Measurements from ENCODE around the gene FAM241B.

FAM241B gene, protein sequence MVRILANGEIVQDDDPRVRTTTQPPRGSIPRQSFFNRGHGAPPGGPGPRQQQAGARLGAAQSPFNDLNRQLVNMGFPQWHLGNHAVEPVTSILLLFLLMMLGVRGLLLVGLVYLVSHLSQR

GRCh38 chr10:69629897-69630650 is at the start of gene FAM241B:
Gene FAM241B (plus strand): TSS chr10:69630247. CDS start chr10:69631744, 1,497 bp downstream.
- peak; percentile 18 for DNase-seq (ENCODE audit: low read depth)

DNA sequence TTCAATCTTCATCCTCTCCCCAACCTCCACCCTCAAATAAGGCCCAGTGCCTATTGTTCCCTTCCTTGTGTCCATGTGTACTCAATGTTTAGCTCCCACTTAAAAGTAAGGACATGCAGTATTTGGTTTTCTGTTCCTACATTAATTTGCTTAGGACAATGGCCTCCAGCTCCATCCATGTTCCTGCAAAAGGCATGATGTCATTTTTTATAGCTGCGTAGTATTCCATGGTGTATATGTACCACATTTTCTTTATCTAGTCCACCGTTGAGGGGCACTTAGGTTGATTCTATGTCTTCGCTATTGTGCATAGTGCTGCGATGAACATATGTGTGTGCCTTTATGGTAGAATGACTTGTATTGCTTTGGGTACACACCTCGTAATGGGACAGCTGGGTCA is 49.6 kb upstream of the FAM241B start:
- no peak for DNase-seq (ENCODE audit: low read depth)

GRCh38 chr10:69583106-69583505 is 46.9 kb upstream of the FAM241B start:
- no peak for DNase-seq (ENCODE audit: low read depth)

- no peak for DNase-seq (ENCODE audit: low read depth)
These were observed 45.4 kb upstream of the FAM241B start for GRCh38 chr10:69584624-69585023.

DNA sequence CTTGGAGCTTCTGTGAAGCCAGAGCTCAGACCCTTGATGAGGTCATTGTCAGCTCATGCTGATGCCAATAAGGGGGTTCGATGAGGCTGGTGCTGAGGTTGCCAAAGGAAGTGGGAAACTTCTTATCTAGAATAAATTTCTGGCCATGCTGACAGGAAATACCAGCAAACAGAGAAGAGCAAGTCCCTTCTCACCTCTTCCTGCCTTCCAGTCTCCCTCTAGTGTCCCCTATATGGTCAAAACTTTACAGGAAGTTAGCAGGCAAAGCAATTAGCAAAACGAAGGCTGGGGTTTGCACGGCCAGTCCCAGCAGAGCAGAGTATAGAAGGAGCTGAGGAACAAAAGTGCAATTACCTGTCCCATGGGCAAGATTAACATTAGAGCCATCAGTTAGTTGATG is 41.7 kb upstream of the FAM241B start:
- no peak for DNase-seq (ENCODE audit: low read depth)

GRCh38 chr10:69600761-69601330 is 29.2 kb upstream of the FAM241B start:
- DNase-seq (ENCODE audit: low read depth) = no peak

DNA sequence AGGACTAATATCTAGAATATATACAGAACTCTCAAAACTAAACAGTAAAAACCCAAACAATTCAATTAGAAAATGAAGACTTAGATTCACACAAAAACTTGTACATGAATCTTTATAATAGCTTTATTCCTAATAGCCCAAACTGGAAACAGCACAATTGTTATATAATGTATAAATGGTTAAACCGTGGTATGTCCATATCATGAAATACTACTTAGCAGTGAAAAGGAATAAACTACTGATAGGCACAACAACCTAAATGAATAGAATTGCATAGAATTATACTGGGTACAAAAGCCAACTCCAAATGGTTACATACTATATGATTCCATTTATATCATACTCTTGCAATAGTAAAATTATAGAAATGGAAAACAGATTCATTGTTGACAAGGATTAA is 21.0 kb upstream of the FAM241B start:
- no peak for DNase-seq (ENCODE audit: low read depth)

DNA sequence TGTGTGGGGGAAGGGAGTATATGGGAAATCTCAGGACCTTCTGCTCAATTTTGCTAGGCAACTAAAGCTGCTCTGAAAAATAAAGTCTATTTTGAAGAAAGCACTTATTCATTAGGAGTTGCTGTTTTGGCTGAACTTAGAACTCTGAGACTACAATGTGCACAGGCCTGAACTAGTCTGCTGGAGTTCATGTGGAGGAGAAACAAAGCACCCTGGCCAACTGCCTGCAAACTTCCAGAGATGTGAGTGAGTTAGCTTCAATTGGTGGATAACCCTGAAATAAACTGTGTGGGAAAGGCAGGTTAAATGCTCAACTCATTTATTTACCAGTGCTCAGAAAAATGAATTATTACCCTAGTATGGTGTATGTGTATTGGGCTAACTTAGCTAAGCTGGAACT is 17.3 kb upstream of the FAM241B start:
- no peak for DNase-seq (ENCODE audit: low read depth)

DNA sequence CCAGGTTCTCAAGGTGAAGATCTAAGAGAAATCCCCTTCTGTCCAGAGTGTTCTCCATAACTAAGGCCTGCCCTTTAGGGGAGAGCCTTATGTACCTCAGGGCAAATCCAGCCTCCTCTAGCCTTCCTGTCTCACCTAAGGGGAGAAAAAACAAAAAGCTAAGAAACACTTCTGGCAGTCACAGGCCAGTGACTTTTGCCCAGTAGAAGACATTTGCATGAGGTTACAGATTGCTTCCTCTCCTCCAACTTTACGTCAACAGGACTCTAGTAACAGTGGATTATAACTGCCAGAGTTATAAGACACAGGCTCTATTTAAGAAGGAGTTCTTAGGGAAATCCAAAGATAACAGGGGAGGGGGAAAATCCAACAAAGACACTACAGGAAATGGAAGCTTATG is 15.9 kb upstream of the FAM241B start:
- DNase-seq (ENCODE audit: low read depth) = no peak

DNA sequence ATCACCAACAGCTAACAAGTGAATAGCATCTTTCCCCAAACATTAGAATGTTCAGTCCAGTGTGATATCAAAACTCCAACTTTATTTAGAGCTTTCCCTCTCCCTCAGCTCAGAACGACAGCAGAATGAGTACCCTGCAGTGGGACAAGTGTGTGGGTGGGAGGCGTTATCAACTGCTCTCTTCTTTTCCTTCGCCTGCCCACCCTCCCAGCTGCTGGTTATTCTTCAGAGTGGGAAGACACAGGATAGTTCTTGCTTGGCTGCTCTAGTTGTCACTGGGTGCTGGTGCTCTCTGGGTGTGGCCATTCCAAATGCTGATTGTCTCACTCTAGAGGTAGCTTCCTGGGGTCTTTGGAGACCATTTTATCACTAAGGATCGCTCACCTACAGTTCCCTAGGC is 13.7 kb upstream of the FAM241B start:
- DNase-seq (ENCODE audit: low read depth) = no peak

DNA sequence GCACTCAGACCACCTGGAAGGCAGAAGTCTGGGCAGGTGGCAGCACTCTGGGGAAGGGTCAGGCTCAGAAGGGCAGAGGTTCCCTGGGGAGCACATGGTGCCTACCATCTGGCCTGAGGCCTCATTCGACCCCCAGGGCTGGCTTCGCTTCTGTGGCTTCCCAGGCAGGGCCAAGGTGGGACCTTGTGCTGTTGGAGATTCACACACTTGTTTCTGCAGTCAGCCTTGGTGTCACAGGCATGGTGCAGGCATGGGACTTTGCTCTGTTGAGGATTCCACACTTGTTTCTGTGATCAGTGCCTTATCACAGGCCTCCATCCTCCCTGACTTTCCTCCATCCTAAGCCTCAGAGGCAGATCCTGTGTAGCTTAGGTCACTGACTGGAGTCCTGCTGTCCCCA is 11.3 kb upstream of the FAM241B start:
- no peak for DNase-seq (ENCODE audit: low read depth)

DNA sequence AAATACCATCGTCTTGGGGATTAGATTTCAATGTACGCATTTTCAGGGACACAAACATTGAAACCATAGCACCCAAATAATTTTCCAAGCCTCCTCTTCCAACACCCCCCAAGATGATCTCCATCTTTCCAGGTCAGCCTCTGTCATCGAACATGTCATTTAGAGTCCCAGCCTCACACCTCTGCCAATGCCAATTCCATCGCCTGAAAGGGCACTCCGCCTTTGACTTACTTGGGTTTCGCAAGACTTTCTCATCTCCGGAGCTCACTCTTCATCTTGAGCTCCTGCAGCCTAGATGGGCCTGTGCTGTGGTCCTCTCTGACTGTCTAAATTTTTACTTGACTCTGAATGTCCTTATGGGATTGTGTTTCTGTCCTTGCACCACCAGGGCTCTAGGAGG is 10.4 kb upstream of the FAM241B start:
- no peak for DNase-seq (ENCODE audit: low read depth)

GRCh38 chr10:69620625-69621024 is 9.4 kb upstream of the FAM241B start:
- no peak for DNase-seq (ENCODE audit: low read depth)

DNA sequence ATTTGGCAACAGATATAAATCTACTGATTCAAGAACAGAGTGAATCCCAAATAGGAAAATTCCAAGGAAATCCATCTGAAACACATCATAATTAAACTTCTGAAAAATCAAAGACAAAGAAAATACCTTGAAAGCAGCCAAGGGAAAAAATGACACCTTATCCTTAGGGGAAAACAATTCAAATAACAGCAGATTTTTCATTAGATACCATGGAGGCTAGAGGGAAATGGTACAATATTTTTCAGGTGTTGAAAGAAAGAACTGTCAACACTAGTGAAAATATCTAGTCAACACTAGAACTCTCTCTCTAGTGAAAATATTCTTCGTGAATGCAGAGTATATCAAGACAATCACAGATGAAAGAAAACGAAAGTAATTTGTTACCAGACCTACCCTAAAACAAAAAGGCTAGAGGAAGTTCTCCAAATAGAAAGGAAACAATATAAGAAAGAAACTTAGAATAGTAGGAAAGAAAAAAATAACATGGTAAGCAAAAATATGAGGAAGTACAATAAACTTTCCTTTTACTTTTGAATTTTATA is 5.7 kb upstream of the FAM241B start:
- DNase-seq (ENCODE audit: low read depth) = no peak

DNA sequence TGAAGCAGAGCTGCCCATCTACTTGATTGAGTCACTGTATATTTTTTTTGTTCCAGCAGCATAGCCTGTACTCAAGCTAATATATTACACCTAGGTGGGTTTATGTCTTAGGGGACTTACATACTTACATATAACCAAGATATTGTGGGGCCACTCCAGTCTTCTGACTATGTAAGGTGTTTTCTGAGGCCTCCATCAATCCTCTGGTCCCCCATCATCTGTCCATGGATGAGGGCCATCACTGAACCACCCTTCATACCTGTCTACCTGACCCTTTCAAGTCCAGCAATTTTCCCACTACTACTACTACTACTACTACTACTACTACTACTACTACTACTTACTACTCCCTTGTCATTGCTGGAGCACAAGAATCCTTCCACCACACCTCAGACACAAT is 3.2 kb upstream of the FAM241B start:
- DNase-seq (ENCODE audit: low read depth) = no peak

GRCh38 chr10:69628891-69629290 is 1.2 kb upstream of the FAM241B start:
- DNase-seq (ENCODE audit: low read depth) = no peak

DNA sequence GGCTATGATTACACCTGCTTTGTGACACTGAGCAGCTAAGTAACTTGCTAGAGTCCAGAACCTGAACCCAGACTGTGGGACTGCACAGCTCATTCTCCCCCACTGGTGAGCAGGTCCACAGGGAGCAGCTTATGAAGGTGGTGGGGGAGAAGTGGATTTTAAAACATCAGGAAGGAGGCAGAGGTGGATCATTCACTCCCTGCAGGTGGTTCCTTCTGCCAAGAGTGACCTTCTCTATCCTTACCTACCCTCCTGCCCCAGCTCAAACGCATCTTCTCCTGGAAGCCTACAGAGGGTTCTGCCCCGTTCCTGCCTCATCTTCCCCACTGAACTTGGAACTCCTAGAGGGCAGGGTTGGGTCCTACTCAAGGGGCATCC is 539 bp upstream of the FAM241B start:
- no peak for DNase-seq (ENCODE audit: low read depth)

DNA sequence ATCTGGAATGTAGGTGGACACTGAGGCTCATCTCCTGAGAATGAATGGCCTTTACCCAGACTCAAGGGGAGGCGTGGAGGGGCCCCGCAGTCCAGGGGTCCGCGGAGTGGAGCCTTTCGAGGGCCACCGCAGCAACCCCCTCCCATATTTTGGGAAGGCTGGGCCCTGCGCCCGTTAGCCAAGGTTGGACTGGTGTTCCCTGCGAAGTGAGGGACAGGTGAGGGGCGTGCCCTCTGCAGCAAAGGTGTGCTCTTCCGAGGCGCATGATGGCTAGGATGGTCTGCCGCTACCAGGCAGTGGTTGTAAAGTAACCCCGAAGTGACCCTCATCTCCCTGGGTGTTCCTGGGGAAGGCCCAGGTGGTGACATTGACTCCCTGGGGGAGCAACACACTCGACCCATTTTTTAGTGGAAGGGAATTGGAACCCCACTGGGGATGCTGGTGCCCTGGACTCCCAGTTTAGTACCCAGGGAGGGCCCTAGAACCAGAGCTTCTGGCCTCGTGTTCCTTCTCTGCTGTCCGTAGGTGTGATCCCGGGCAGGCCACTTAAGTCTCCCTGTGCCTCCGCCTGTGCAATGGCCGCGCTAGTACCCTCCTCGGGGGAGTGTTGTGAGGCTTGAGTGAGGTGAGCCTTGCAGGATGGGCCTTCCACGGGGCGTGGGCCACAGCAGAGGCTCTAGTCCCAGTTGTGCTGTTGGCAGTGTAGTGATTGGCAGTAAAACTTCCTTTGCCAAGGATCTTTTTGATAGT is 779 bp downstream of the FAM241B start:
- DNase-seq (ENCODE audit: low read depth) = no peak

DNA sequence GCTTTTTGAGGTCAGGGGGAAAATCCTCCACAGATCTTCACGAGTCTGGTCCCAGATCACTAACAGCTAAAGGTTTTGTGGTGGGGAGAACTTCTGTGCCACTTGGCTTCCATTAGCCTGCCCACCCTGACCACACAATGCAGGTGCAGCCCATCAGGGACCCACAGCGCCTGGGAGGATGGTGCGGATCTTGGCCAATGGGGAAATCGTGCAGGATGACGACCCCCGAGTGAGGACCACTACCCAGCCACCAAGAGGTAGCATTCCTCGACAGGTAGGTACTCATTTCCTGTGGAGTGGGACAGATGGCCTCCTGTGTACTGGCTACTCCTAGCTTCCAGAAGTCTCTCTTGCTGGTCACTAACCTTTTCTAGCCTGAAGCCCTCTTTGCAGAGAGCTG is 1.5 kb downstream of the FAM241B start:
- no peak for DNase-seq (ENCODE audit: low read depth)

- no peak for DNase-seq (ENCODE audit: low read depth)
These were observed 2.6 kb downstream of the FAM241B start for GRCh38 chr10:69632516-69633199.

- no peak for DNase-seq (ENCODE audit: low read depth)
These were observed 3.9 kb downstream of the FAM241B start for GRCh38 chr10:69633673-69634635.
